Measurements from ENCODE around the gene SH3TC2.

SH3TC2 gene

GRCh38 chr5:148981353-148981752 lies 81.5 kb downstream of the SH3TC2 start:
- no peak for TF ChIP-seq CTCF (IDR thresholded peaks at IDR 0.05; ENCODE audit: low read depth, low read length, missing control alignments)
- no peak for DNase-seq (ENCODE audit: extremely low read depth, low read depth)
- H3K4me3 ChIP-seq (replicated peaks; ENCODE audit: low read depth, low read length), result no peak overlapping the region

GRCh38 chr5:148980731-148981130 lies 82.1 kb downstream of the SH3TC2 start:
- no peak overlapping the region for H3K4me3 ChIP-seq (replicated peaks; ENCODE audit: low read depth, low read length)
- no peak for TF ChIP-seq CTCF (IDR thresholded peaks at IDR 0.05; ENCODE audit: low read depth, low read length, missing control alignments)
- no peak for DNase-seq (ENCODE audit: extremely low read depth, low read depth)

DNA sequence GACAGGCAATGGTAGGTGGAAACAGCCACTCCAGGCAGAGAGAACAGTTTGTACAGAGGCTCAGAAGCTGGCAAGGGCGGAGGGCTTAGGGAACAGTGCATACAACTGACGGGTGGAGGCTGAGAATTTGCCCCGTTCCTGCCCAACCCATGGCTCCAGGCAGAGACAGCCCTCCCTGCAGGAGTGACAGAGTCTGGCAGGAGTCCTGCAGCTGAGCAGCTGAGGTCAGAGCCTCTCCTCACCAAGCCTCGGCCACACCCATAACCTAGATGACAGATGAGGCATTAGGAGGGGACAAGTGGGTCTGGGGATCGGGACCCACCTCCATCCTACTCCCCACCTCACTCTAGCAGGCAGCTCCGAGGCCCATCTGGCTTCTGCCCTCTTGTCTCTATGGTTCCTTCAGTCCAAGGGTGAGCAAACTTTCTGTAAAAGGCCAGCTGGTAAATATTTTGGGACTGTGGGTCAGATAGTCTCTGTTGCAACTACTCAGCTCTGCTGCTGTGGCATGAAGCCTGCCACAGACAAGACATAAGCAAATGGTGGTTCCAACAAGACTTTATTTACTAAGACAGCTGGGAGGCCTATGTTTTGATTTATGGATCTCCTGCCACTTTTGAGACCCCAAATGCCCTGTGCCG lies 83.7 kb downstream of the SH3TC2 start:
- H3K4me3 ChIP-seq (replicated peaks; ENCODE audit: low read depth, low read length), result no peak overlapping the region
- DNase-seq (ENCODE audit: extremely low read depth, low read depth), result no peak

GRCh38 chr5:148978370-148979082 lies 84.3 kb downstream of the SH3TC2 start:
- no peak for TF ChIP-seq CTCF (IDR thresholded peaks at IDR 0.05; ENCODE audit: low read depth, low read length, missing control alignments)
- DNase-seq (ENCODE audit: extremely low read depth, low read depth), result no peak
- H3K4me3 ChIP-seq (replicated peaks; ENCODE audit: low read depth, low read length), result no peak overlapping the region

More for the DNA sequence above, 83.7 kb downstream of the SH3TC2 start:
- TF ChIP-seq CTCF (IDR thresholded peaks at IDR 0.05; ENCODE audit: low read depth, low read length, missing control alignments), result no peak

DNA sequence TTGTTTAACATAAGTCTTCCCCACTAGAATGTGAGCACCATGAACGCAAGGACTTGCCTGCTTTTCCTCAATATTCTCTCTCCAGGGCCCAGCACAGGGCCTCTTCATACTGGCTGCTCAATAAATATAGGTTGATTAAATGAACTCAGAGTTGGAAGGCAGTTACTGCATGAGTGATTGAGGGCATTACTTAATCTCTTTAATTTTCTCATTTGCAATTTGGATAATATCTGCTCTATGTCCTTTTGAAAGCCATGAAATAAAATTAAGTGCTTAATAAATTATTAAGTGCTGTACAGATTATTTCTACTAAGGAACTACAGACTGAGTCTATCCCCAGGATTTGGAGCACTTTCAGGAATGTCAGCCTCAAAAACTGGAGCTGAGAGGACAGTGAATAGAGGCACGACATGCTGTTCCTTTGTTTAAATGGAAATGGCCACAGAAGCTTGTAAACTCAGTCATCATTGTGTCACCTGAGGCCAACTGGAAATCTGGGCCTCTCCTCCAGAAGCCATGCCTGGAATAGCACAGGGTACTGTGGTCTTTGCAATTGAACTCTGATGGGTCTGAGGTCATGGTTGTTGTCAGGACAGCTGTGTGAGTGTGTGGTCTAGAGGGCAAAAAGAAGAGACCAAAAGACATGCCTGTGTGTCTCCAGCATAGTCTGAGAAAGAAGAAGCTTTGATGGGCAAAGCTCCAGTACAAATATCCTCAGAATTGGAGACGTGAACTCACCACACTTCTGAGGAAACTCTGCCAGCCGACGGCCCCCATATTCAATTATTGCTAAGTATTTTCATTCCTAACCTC lies 86.1 kb downstream of the SH3TC2 start:
- no peak for DNase-seq (ENCODE audit: extremely low read depth, low read depth)
- no peak overlapping the region for H3K4me3 ChIP-seq (replicated peaks; ENCODE audit: low read depth, low read length)
- no peak for TF ChIP-seq CTCF (IDR thresholded peaks at IDR 0.05; ENCODE audit: low read depth, low read length, missing control alignments)

- no peak for DNase-seq (ENCODE audit: extremely low read depth, low read depth)
- no peak overlapping the region for H3K4me3 ChIP-seq (replicated peaks; ENCODE audit: low read depth, low read length)
- TF ChIP-seq CTCF (IDR thresholded peaks at IDR 0.05; ENCODE audit: low read depth, low read length, missing control alignments), result no peak
These were observed 88.1 kb downstream of the SH3TC2 start for GRCh38 chr5:148974642-148975327.

Data from HFF-Myc (cell line).